Measurements from ENCODE around the gene SOCS2. TPM values are rescaled to one million over a fixed set of nuclear protein-coding genes. Genes with fewer than 3 reads are reported as not detected.

SOCS2 gene
- total and polyA plus RNA-seq, 2 of the 8 experiments (the other 6 are each of a cell fraction or from before 2014, with no cell fraction given), result 14.5 to 18.0 TPM

DNA sequence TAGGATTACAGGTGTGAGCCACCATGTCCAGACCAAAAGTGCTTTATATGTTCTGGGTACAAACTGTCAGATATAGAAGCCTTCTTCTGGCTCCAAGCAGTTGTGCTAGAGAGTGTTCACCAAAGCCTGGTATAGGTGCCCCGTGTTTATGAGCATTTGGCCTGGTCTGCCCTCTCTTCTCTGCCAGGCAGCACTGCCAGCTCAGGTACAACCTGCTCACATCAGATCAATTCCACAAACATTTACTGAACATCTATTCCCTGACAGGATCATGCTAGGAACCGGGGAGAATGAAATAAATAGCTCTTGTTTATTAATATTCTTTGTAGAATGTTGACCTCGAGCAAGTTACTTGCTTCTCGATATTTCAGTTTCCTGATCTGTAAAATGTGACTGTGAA, 20.0 kb upstream of the SOCS2 start:
- POLR2A ChIA-PET (ENCODE audit: partially characterized antibody), result interaction anchor here (0.8 kb wide), 1 partner anchor 11 kb away, joined by 3 read pairs; no protein-coding TSS in a partner anchor
- H3K18ac ChIP-seq (ENCODE audit: extremely low read depth, low read length), result no peak overlapping the region
- DNase-seq (ENCODE audit: low read depth in 1 of 2, low spot score in 2 of 2) (no peak), FAIRE-seq (no peak)
- H2BK120ac ChIP-seq (replicated peaks; ENCODE audit: low read depth, low read length), result no peak overlapping the region
- H3K4me3 ChIP-seq (ENCODE audit: extremely low read depth in 1 of 4, insufficient read depth in 2 of 4, low read depth in 3 of 4, low read length in 4 of 4), result no peak overlapping the region
- H2AK5ac ChIP-seq (ENCODE audit: low read depth, low read length), result no peak overlapping the region
- no peaks in the 10 kb centered on the region for H3K79me2 ChIP-seq (ENCODE audit: control insufficient read depth in 1 of 2, insufficient read depth in 2 of 2, low read length in 2 of 2)
- H3K27me3 ChIP-seq (replicated peaks in 1 of 4; ENCODE audit: control insufficient read depth in 3 of 4, extremely low read depth in 1 of 4, insufficient read depth in 3 of 4, low read length in 3 of 4), result no peaks in the 10 kb centered on the region
- H4K8ac ChIP-seq (ENCODE audit: extremely low read depth, insufficient read depth, low read length), result no peak overlapping the region
- H4K5ac ChIP-seq (ENCODE audit: insufficient read length, low read depth, low read length), result no peak overlapping the region
- H3K9me3 ChIP-seq (ENCODE audit: insufficient read depth in 2 of 2, low read depth in 1 of 2, low read length in 1 of 2), result no peaks in the 10 kb centered on the region
- H3K4me1 ChIP-seq (replicated peaks in 1 of 4; ENCODE audit: control insufficient read depth in 3 of 4, insufficient read depth in 4 of 4, low read length in 3 of 4), result no peaks in the 10 kb centered on the region
- no peak overlapping the region for H2BK20ac ChIP-seq (ENCODE audit: low read length)
- no peak overlapping the region for H3K56ac ChIP-seq (replicated peaks; ENCODE audit: insufficient read length, low read depth, low read length)
- no peak overlapping the region for H3K4ac ChIP-seq (replicated peaks; ENCODE audit: insufficient read length, low read depth, low read length)
- no peak overlapping the region for H2BK15ac ChIP-seq (ENCODE audit: low read length)
- WGBS, 2 experiments (ENCODE audit: extremely low coverage in 1 of 2, insufficient coverage in 1 of 2, insufficient read length in 1 of 2, insufficient replicate concordance in 2 of 2, low coverage in 1 of 2, low lambda C conversion rate in 2 of 2, missing lambda C conversion rate in 1 of 2), result 79% methylated on average over 4 of the region's 4 CpGs; no CpG with 5 or more reads in 1 of the 2 experiments
- no peaks in the 10 kb centered on the region for H3K23me2 ChIP-seq (ENCODE audit: low read depth, low read length)
- no peak overlapping the region for H3K23ac ChIP-seq (ENCODE audit: insufficient read length)
- H3K9ac ChIP-seq (replicated peaks in 1 of 4; ENCODE audit: extremely low read depth in 1 of 4, low read depth in 3 of 4, low read length in 3 of 4), result no peak overlapping the region
- H3K27ac ChIP-seq (ENCODE audit: low read depth, low read length), result no peak overlapping the region
- CTCF ChIA-PET (ENCODE audit: partially characterized antibody), result interaction anchor here (0.9 to 1.5 kb wide), 4 partner anchors 49 to 550 kb away, joined by 3 to 4 read pairs (median 3); no protein-coding TSS in a partner anchor
- H4K20me1 ChIP-seq (replicated peaks in 1 of 2; ENCODE audit: control insufficient read depth in 1 of 2, insufficient read depth in 2 of 2, low read length in 2 of 2), result no peaks in the 10 kb centered on the region
- H3K14ac ChIP-seq (ENCODE audit: insufficient read length), result no peak overlapping the region
- no peak overlapping the region for H4K91ac ChIP-seq (replicated peaks; ENCODE audit: insufficient read length, low read length)
- H3K4me2 ChIP-seq (ENCODE audit: insufficient read depth in 1 of 2, low read depth in 2 of 2, low read length in 2 of 2), result no peak overlapping the region
- H3K36me3 ChIP-seq (ENCODE audit: control insufficient read depth in 2 of 4, insufficient read depth in 4 of 4, low read length in 3 of 4), result no peaks in the 10 kb centered on the region
- H2AFZ ChIP-seq (ENCODE audit: low read length), result no peak overlapping the region
- no peak overlapping the region for H2BK5ac ChIP-seq (ENCODE audit: low read depth, low read length)
- no peaks in the 10 kb centered on the region for H3K79me1 ChIP-seq (ENCODE audit: low read depth, low read length)
- H2BK12ac ChIP-seq (ENCODE audit: low read depth, low read length), result no peak overlapping the region
- TF ChIP-seq TCF12 (IDR thresholded peaks at IDR 0.05; ENCODE audit: low read depth, low read length), result no peak
- TF ChIP-seq JUN (IDR thresholded peaks at IDR 0.05; ENCODE audit: low read depth, low read length), result no peak
- TF ChIP-seq SP4 (IDR thresholded peaks at IDR 0.05; ENCODE audit: low read length), result no peak
- no peak for TF ChIP-seq TBP (IDR thresholded peaks at IDR 0.05; ENCODE audit: low read depth, low read length)
- no peak for TF ChIP-seq SIX5 (IDR thresholded peaks at IDR 0.05; ENCODE audit: low read depth, low read length)
- no peak for TF ChIP-seq EP300 (IDR thresholded peaks at IDR 0.05; ENCODE audit: borderline replicate concordance in 1 of 2, low read depth in 2 of 2, low read length in 2 of 2)
- no peak for TF ChIP-seq RFX5 (IDR thresholded peaks at IDR 0.05; ENCODE audit: borderline replicate concordance, low read depth, low read length)
- no peak for TF ChIP-seq RAD21 (IDR thresholded peaks at IDR 0.05 in 1 of 2, conservative IDR thresholded peaks at IDR 0.05 in 1 of 2; ENCODE audit: low read depth in 2 of 2, low read length in 2 of 2)
- no peak for TF ChIP-seq SP1 (IDR thresholded peaks at IDR 0.05; ENCODE audit: low read depth, low read length)
- no peak for TF ChIP-seq TAF7 (optimal IDR thresholded peaks at IDR 0.05; ENCODE audit: borderline replicate concordance, low read depth, low read length)
- no peak for TF ChIP-seq KDM1A (IDR thresholded peaks at IDR 0.05; ENCODE audit: borderline replicate concordance, low read length)
- TF ChIP-seq CBX5 (IDR thresholded peaks at IDR 0.05; ENCODE audit: low read depth, low read length), result no peak
- TF ChIP-seq POU5F1 (IDR thresholded peaks at IDR 0.05; ENCODE audit: low read depth, low read length), result no peak
- TF ChIP-seq CEBPB (IDR thresholded peaks at IDR 0.05; ENCODE audit: low read depth, low read length), result no peak
